Gastrocnemius medialis (tissue), 4 donors: Measurements from ENCODE around the gene ETHE1.

Experiments
- POLR2A ChIP-seq, 2 donors: fragments of 450-650 bp; IDR thresholded peaks; one replicate each; pipeline ENCODE4 v1.6.1; 2017; ENCODE audit warnings: antibody characterized with exemption in 2 of 2, mild to moderate bottlenecking in 2 of 2, moderate library complexity in 2 of 2
- TF ChIP-seq, protein P1 (sequence below), 5 experiments: fragments of 450-650 bp in 3 of 5; fragments of 200-600 bp in 2 of 5; sonication (generic) in 2 of 5; IDR thresholded peaks in 4 of 5; conservative IDR thresholded peaks in 1 of 5; 1 replicate in 4 of 5; 2 replicates in 1 of 5; pipeline ENCODE4 v1.5.1; 2016 to 2019; ENCODE audit warnings: antibody characterized with exemption in 5 of 5, mild to moderate bottlenecking in 3 of 5, moderate library complexity in 3 of 5

DNA sequence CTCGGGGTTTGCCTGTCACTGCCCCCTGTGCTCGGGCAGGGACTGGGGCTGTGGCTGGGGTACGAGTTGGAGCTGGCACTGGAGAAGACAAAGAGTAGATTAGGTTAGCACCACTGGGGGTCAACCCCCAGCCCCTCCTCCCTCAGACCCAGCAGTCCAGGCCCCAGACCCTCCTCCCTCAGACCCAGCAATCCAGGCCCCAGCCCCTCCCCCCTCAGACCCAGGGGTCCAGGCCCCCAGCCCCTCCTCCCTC, 25.1 kb upstream of the ETHE1 start:
- TF ChIP-seq, protein P1, sequence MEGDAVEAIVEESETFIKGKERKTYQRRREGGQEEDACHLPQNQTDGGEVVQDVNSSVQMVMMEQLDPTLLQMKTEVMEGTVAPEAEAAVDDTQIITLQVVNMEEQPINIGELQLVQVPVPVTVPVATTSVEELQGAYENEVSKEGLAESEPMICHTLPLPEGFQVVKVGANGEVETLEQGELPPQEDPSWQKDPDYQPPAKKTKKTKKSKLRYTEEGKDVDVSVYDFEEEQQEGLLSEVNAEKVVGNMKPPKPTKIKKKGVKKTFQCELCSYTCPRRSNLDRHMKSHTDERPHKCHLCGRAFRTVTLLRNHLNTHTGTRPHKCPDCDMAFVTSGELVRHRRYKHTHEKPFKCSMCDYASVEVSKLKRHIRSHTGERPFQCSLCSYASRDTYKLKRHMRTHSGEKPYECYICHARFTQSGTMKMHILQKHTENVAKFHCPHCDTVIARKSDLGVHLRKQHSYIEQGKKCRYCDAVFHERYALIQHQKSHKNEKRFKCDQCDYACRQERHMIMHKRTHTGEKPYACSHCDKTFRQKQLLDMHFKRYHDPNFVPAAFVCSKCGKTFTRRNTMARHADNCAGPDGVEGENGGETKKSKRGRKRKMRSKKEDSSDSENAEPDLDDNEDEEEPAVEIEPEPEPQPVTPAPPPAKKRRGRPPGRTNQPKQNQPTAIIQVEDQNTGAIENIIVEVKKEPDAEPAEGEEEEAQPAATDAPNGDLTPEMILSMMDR (IDR thresholded peaks at IDR 0.05 in 4 of 5, conservative IDR thresholded peaks at IDR 0.05 in 1 of 5), result no peak
- no peak for TF ChIP-seq POLR2A (IDR thresholded peaks at IDR 0.05)
